GM12872 (cell line): Measurements from ENCODE around the gene ABCA9.

ENCODE experiments used
- CTCF ChIP-seq: IDR thresholded peaks from 3 replicates; pipeline ENCODE4 v1.5.1; 2011; ENCODE audit warnings: low read depth, mild to moderate bottlenecking, low read length, moderate library complexity; ENCODE audit not compliant: insufficient read depth

ABCA9 gene

GRCh38 chr17:68950725-68951124 is 110.0 kb downstream of the ABCA9 start:
- no peak for TF ChIP-seq CTCF

GRCh38 chr17:68944435-68945035 is 116.2 kb downstream of the ABCA9 start:
- no peak for TF ChIP-seq CTCF

- no peak for TF ChIP-seq CTCF
Measured at GRCh38 chr17:68943123-68943811, 117.5 kb downstream of the ABCA9 start.

DNA sequence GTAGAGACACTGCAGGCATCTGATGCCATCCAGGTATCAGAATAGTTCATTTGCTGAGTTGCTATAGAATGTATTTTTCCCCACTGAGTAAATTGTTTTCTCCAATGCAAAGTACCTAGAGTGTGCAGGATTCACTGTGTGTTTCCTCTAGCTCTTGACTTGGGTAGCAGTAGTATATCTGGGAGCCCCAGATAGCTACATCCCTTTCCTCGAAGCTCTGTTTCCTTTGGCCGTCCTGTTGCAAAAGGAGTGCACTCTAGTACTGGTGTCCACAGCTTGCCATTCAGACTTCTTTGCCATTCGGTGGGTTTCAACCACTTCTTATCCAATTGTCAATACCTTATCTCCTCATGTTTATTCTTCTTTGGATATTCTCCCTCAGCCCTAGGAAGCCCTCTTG is 118.3 kb downstream of the ABCA9 start:
- TF ChIP-seq CTCF: no peak

DNA sequence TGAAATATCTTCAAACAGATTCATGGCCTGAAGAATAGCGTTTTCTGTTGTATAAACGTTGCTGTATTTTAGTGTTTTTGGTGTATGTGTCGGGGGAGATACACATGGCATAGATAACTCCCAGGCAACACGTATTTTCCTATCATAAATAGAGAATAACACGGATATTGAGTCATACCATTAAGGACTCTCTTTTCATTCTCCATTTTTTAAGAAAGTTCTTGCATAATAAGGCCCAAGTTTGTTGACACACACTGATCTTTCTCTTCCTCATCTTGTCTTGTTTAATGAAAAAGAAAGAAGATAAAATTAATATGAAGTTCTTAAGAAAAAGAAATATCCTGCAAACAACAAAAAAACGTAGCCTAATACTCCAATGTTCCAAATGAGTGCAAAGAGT is 119.0 kb downstream of the ABCA9 start:
- no peak for TF ChIP-seq CTCF

DNA sequence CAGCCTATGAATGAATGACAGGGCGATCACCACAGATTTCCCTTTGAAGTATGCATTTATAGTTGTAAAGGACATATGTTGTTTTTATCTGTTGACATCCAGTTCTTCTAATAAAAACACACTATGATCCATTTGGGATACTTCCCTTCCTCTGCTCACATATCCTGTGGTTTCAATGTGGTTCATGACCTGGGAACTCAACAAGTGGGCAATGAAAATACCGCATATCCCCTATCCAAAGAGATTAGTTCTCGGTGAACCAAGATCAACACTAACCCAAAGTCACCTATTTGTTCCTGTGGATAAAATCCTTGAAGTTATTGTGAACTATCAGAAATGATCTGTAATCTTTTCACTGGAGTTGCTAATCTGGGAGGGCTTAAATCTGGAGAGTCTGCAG is 121.5 kb downstream of the ABCA9 start:
- TF ChIP-seq CTCF: no peak

DNA sequence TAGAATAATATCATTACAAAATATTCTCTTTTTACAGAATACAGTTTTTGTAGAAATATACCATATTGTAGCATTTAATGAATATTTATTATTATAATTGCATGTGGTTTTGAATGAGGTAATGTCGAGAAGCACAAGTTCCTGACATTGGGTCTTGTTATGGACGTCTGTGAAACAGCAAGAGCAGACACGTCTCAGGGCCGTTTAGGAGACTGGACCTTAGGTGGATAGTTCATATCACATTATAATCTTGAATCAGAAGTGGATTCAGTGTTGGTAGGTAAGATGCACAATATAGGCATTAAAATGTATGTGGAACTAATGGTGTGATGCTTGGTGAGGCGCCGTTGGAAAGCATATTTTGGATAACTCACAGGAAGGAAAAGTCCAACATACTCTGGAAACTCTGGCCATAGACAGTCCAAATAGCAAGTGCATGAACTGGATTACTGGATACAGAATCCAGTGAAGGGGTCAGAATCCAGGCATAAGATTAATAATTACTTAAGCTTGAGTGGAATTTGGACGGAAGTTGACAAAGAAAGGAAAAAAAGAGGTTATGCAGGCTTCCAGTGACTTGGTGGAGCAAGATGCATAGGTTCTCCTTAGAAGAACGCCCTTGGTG is 122.7 kb downstream of the ABCA9 start:
- TF ChIP-seq CTCF: no peak
